Activated CD4-positive, alpha-beta T cell treated with anti-CD3 and anti-CD28 coated beads, Interleukin-2, Interleukin-4, amounts not matched to agents 100 ng/mL and 50 ng/mL, durations not matched to agents 16 hours and 8 hours (primary cell): ENCODE measurements around the gene CFAP410.
"Not testable (repeated sequence)": the region's sequence is repeated elsewhere in the genome, so short reads cannot be mapped to it uniquely, and the experiment has no call there.

Source experiments
- DNase-seq: peaks from one replicate; pipeline ENCODE4 v3.0.0-alpha.2; 2020; ENCODE audit warnings: low spot score

CFAP410 gene

GRCh38 chr21:44316277-44316900, 22.8 kb downstream of the CFAP410 start:
- DNase-seq = no peak

- no peak for DNase-seq
Observed at GRCh38 chr21:44315691-44316203, 23.4 kb downstream of the CFAP410 start.

- DNase-seq = no peak
Observed at GRCh38 chr21:44314561-44314960, 24.6 kb downstream of the CFAP410 start.

- DNase-seq = no peak
Observed at GRCh38 chr21:44314128-44314527, 25.1 kb downstream of the CFAP410 start.

GRCh38 chr21:44313451-44313850, 25.7 kb downstream of the CFAP410 start:
- no peak for DNase-seq

- no peak for DNase-seq
Observed at GRCh38 chr21:44312716-44313115, 26.5 kb downstream of the CFAP410 start.

GRCh38 chr21:44312089-44312488, 27.1 kb downstream of the CFAP410 start:
- DNase-seq = no peak

GRCh38 chr21:44310628-44311507, 28.3 kb downstream of the CFAP410 start:
- no peak for DNase-seq

- no peak for DNase-seq
Observed at GRCh38 chr21:44306936-44307704, 32.1 kb downstream of the CFAP410 start.

GRCh38 chr21:44305691-44306090, 33.5 kb downstream of the CFAP410 start:
- no peak for DNase-seq

GRCh38 chr21:44304877-44305293, 34.3 kb downstream of the CFAP410 start:
- peak; percentile 34 for DNase-seq

GRCh38 chr21:44304011-44304616, 35.1 kb downstream of the CFAP410 start:
- DNase-seq = no peak

- no peak for DNase-seq
Observed at GRCh38 chr21:44303490-44303981, 35.7 kb downstream of the CFAP410 start.

GRCh38 chr21:44302573-44303401, 36.4 kb downstream of the CFAP410 start:
- DNase-seq = not testable (repeated sequence)

- no peak for DNase-seq
Observed at GRCh38 chr21:44301961-44302406, 37.2 kb downstream of the CFAP410 start.

- no peak for DNase-seq
Observed at GRCh38 chr21:44301141-44301540, 38.0 kb downstream of the CFAP410 start.

GRCh38 chr21:44300262-44300959, 38.8 kb downstream of the CFAP410 start:
- DNase-seq = peak; percentile 64

- peak; percentile 66 for DNase-seq
Observed at GRCh38 chr21:44299458-44300261, 39.5 kb downstream of the CFAP410 start, which contains the start of gene PFKL. Gene PFKL, plus strand, starts transcription at chr21:44300053. Its CDS starts 53 bp downstream, at chr21:44300106.

GRCh38 chr21:44299085-44299457, 40.1 kb downstream of the CFAP410 start:
- peak; percentile 10 for DNase-seq
